HepG2 (cell line): ENCODE results near the gene IFI35. TPM values are rescaled to one million over a fixed set of nuclear protein-coding genes. Genes with fewer than 3 reads are reported as not detected.

Experiments
- AHR ChIP-seq: IDR thresholded peaks from 2 replicates; pipeline ENCODE4 v1.6.1; 2018; ENCODE audit warnings: missing genetic modification reagents, missing compliant biosample characterization
- ATAD3A ChIP-seq: sonication (generic); formaldehyde crosslinking; IDR thresholded peaks from 2 replicates; pipeline ENCODE4 v1.4.0; 2020; ENCODE audit warnings: missing genetic modification reagents
- DMTF1 ChIP-seq: sonication (generic); formaldehyde crosslinking; IDR thresholded peaks from 2 replicates; pipeline ENCODE4 v1.4.0; 2020; ENCODE audit warnings: mild to moderate bottlenecking, missing genetic modification reagents
- EEA1 ChIP-seq: sonication (generic); formaldehyde crosslinking; IDR thresholded peaks from 2 replicates; pipeline ENCODE4 v1.5.1; 2020; ENCODE audit warnings: mild to moderate bottlenecking, missing genetic modification reagents, borderline replicate concordance
- ELF1 ChIP-seq: sonication (generic); formaldehyde crosslinking; IDR thresholded peaks from 2 replicates; pipeline ENCODE4 v1.4.0; 2020; ENCODE audit warnings: missing genetic modification reagents
- FOXA3 ChIP-seq: IDR thresholded peaks from 2 replicates; pipeline ENCODE4 v1.6.1; 2016; ENCODE audit warnings: missing genetic modification reagents, missing compliant biosample characterization
- FOXO1 ChIP-seq: sonication (generic); formaldehyde crosslinking; IDR thresholded peaks from 2 replicates; pipeline ENCODE4 v1.4.0; 2020; ENCODE audit warnings: missing genetic modification reagents
- GFI1 ChIP-seq: sonication (generic); formaldehyde crosslinking; IDR thresholded peaks from 2 replicates; pipeline ENCODE4 v1.5.0; 2020; ENCODE audit warnings: missing genetic modification reagents, mild to moderate bottlenecking, borderline replicate concordance
- GLI4 ChIP-seq: sonication (generic); formaldehyde crosslinking; IDR thresholded peaks from 2 replicates; pipeline ENCODE4 v1.5.1; 2020; ENCODE audit warnings: missing genetic modification reagents, mild to moderate bottlenecking, moderate library complexity, borderline replicate concordance
- GZF1 ChIP-seq: sonication (generic); formaldehyde crosslinking; IDR thresholded peaks from 2 replicates; pipeline ENCODE4 v1.5.1; 2020; ENCODE audit warnings: mild to moderate bottlenecking, missing genetic modification reagents
- HDAC2 ChIP-seq: sonication (generic); formaldehyde crosslinking; IDR thresholded peaks from 2 replicates; pipeline ENCODE4 v1.4.0; 2020; ENCODE audit warnings: missing genetic modification reagents
- HDAC6 ChIP-seq: fragments of 200-600 bp; sonication (generic); IDR thresholded peaks from 2 replicates; pipeline ENCODE4 v1.7.0; 2017; ENCODE audit warnings: mild to moderate bottlenecking, antibody characterized with exemption, low read length, low read depth
- HNF4G ChIP-seq, 2 experiments: sonication (generic) in 1 of 2; formaldehyde crosslinking in 1 of 2; IDR thresholded peaks; 2 replicates each; pipeline versions ENCODE4 v1.4.0 to v1.6.1; 2011 to 2020; ENCODE audit warnings: borderline replicate concordance in 2 of 2, low read depth in 2 of 2, mild to moderate bottlenecking in 2 of 2, low read length in 1 of 2, missing genetic modification reagents in 1 of 2, moderate library complexity in 1 of 2
- MXD1 ChIP-seq: sonication (generic); formaldehyde crosslinking; IDR thresholded peaks from 2 replicates; pipeline ENCODE4 v1.4.0; 2020; ENCODE audit warnings: mild to moderate bottlenecking, missing genetic modification reagents
- NFE2L2 ChIP-seq: fragments of 150-350 bp; IDR thresholded peaks from 2 replicates; pipeline ENCODE4 v1.6.1; 2014; ENCODE audit warnings: low read length
- RAD21 ChIP-seq: fragments of 450-650 bp; formaldehyde crosslinking; IDR thresholded peaks from 2 replicates; pipeline ENCODE4 v1.5.0; 2020; ENCODE audit warnings: mild to moderate bottlenecking
- ZBTB33 ChIP-seq: sonication (generic); formaldehyde crosslinking; IDR thresholded peaks from 2 replicates; pipeline ENCODE4 v1.4.0; 2020; ENCODE audit warnings: missing genetic modification reagents
- ZBTB8A ChIP-seq: sonication (generic); formaldehyde crosslinking; IDR thresholded peaks from 2 replicates; pipeline ENCODE4 v1.4.0; 2020; ENCODE audit warnings: mild to moderate bottlenecking, low read depth, missing genetic modification reagents, borderline replicate concordance
- ZNF230 ChIP-seq: sonication (generic); formaldehyde crosslinking; IDR thresholded peaks from 2 replicates; pipeline ENCODE4 v1.4.0; 2020; ENCODE audit warnings: mild to moderate bottlenecking, missing genetic modification reagents
- ZNF431 ChIP-seq: sonication (generic); formaldehyde crosslinking; IDR thresholded peaks from 2 replicates; pipeline ENCODE4 v1.9.0; 2022; ENCODE audit warnings: missing genetic modification reagents, low read depth, mild to moderate bottlenecking, borderline replicate concordance
- ZNF446 ChIP-seq: sonication (generic); formaldehyde crosslinking; IDR thresholded peaks from 2 replicates; pipeline ENCODE4 v1.5.0; 2020; ENCODE audit warnings: mild to moderate bottlenecking, missing genetic modification reagents
- ZNF510 ChIP-seq: sonication (generic); formaldehyde crosslinking; IDR thresholded peaks from 2 replicates; pipeline ENCODE4 v1.4.0; 2020; ENCODE audit warnings: low read depth, mild to moderate bottlenecking, missing genetic modification reagents
- ZNF562 ChIP-seq: sonication (generic); formaldehyde crosslinking; IDR thresholded peaks from 2 replicates; pipeline ENCODE4 v1.8.0; 2022; ENCODE audit warnings: missing genetic modification reagents, borderline replicate concordance
- ZNF784 ChIP-seq: sonication (generic); formaldehyde crosslinking; IDR thresholded peaks from 2 replicates; pipeline ENCODE4 v1.5.1; 2020; ENCODE audit warnings: missing genetic modification reagents, mild to moderate bottlenecking, borderline replicate concordance
- polyA plus RNA-seq, 8 experiments: library from polyadenylated mRNA; depleted of rRNA in 3 of 8; stranded (reverse) in 7 of 8; unstranded in 1 of 8; fragments of >200 nt; fragmentation: Illumina TruSeq in 4 of 8; extraction: Trizol in 4 of 8; gene quantifications; 2 replicates each; pipeline versions ENCODE4 v1.2.1 to v1.2.3, GENCODE V29; 2011 to 2016; ENCODE audit warnings: low read depth in 4 of 8, missing spikeins in 1 of 8, mixed read lengths in 1 of 8; ENCODE audit not compliant: insufficient read depth in 1 of 8
- total RNA-seq, 5 experiments: library from RNA; depleted of rRNA; stranded (reverse); fragments of >200 nt; fragmentation: Illumina TruSeq; extraction: Trizol; gene quantifications; 2 replicates each; pipeline ENCODE4 v1.2.3, GENCODE V29; 2016; ENCODE audit warnings: low read depth in 1 of 5

IFI35 gene
- total and polyA plus RNA-seq, 2 of the 13 experiments (the other 11 are each of a cell fraction or from before 2014, with no cell fraction given), result 28.9 to 38.1 TPM

- no peak; the same call in 1 of the 2 replicates for TF ChIP-seq ZNF230 (CRISPR knock-in tag)
- no peak for TF ChIP-seq HDAC6
- TF ChIP-seq MXD1, result peak; percentile 62; the same call in 1 of the 2 replicates
- peak; percentile 48; the same call in 1 of the 2 replicates for TF ChIP-seq GZF1 (CRISPR knock-in tag)
- TF ChIP-seq ATAD3A (CRISPR knock-in tag), result no peak
- TF ChIP-seq NFE2L2, result no peak
- TF ChIP-seq GFI1, result no peak; the same call in 1 of the 2 replicates
- peak; percentile 90 for TF ChIP-seq RAD21 (CRISPR knock-in tag)
- TF ChIP-seq ZBTB33 (CRISPR knock-in tag), result 0 out of 2 replicates have a peak, but pooled peaks have one; percentile 12
- peak; percentile 79; the same call in 1 of the 2 replicates for TF ChIP-seq ZNF446 (CRISPR knock-in tag)
- TF ChIP-seq ZNF510, result 0 out of 2 replicates have a peak, but pooled peaks have one; percentile 46
- TF ChIP-seq FOXO1 (CRISPR knock-in tag), result 0 out of 2 replicates have a peak, but pooled peaks have one; percentile 1
- no peak for TF ChIP-seq HNF4G (IDR thresholded peaks at IDR 0.05; ENCODE audit: borderline replicate concordance, low read depth, low read length)
- no peak for TF ChIP-seq HNF4G (CRISPR knock-in tag; IDR thresholded peaks at IDR 0.05; ENCODE audit: borderline replicate concordance, low read depth)
- TF ChIP-seq ZNF562 (CRISPR knock-in tag), result no peak
- peak; percentile 73 for TF ChIP-seq ZNF431 (CRISPR knock-in tag)
- no peak for TF ChIP-seq ZBTB8A
- TF ChIP-seq ZNF784 (CRISPR knock-in tag), result peak; percentile 97
- peak; percentile 80; the same call in 1 of the 2 replicates for TF ChIP-seq EEA1
- no peak for TF ChIP-seq DMTF1 (CRISPR knock-in tag)
- TF ChIP-seq GLI4 (CRISPR knock-in tag), result 0 out of 2 replicates have a peak, but pooled peaks have one; percentile 47
- no peak for TF ChIP-seq HDAC2
- TF ChIP-seq AHR, result no peak
- no peak; the same call in 1 of the 2 replicates for TF ChIP-seq ELF1 (CRISPR knock-in tag)
- TF ChIP-seq FOXA3 (CRISPR knock-in tag), result no peak
Observed at GRCh38 chr17:42980766-42981397, 25.7 kb upstream of the IFI35 start (continued).
